Endodermal cell (in vitro differentiated cells): Measurements from ENCODE around the gene C1orf210. TPM values are rescaled to one million over a fixed set of nuclear protein-coding genes. Genes with fewer than 3 reads are reported as not detected.

ENCODE experiments used
- DNase-seq: peaks from one replicate; pipeline ENCODE4 v3.0.0-alpha.2; 2017
- H3K27ac ChIP-seq: 2 replicates; pipeline ENCODE4 v1.5.1; 2013; ENCODE audit warnings: mild to moderate bottlenecking, low read depth, low read length, moderate library complexity
- H3K27me3 ChIP-seq: 2 replicates; pipeline ENCODE4 v1.6.1; 2013; ENCODE audit warnings: mild to moderate bottlenecking, low read length, moderate library complexity; ENCODE audit not compliant: insufficient read depth, control insufficient read depth, poor library complexity, severe bottlenecking
- H3K36me3 ChIP-seq: 2 replicates; pipeline ENCODE4 v1.7.0; 2013; ENCODE audit warnings: mild to moderate bottlenecking, low read length, moderate library complexity; ENCODE audit not compliant: control insufficient read depth, insufficient read depth
- H3K4me1 ChIP-seq: one replicate; pipeline ENCODE4 v1.7.0; 2013; ENCODE audit warnings: low read length; ENCODE audit not compliant: control insufficient read depth, insufficient read depth
- H3K4me3 ChIP-seq: 2 replicates; pipeline ENCODE4 v1.5.1; 2013; ENCODE audit warnings: mild to moderate bottlenecking, low read length, moderate library complexity
- H3K9ac ChIP-seq: 2 replicates; pipeline ENCODE4 v1.6.1; 2013; ENCODE audit warnings: mild to moderate bottlenecking, low read length, moderate library complexity; ENCODE audit not compliant: poor library complexity, severe bottlenecking; ENCODE audit errors: extremely low read depth
- H3K9me3 ChIP-seq: 2 replicates; pipeline ENCODE4 v1.6.1; 2013; ENCODE audit warnings: mild to moderate bottlenecking, low read length, moderate library complexity; ENCODE audit not compliant: control insufficient read depth
- H3K27ac Mint-ChIP-seq: 2 replicates; pipeline ENCODE4 v1.8.0; 2020; ENCODE audit warnings: mixed read lengths
- H3K27me3 Mint-ChIP-seq: 2 replicates; pipeline ENCODE4 v1.8.0; 2021; ENCODE audit warnings: mild to moderate bottlenecking, mixed read lengths; ENCODE audit not compliant: insufficient read depth
- H3K36me3 Mint-ChIP-seq: 2 replicates; pipeline ENCODE4 v1.8.0; 2020; ENCODE audit warnings: low read depth, mixed read lengths
- H3K4me1 Mint-ChIP-seq: 2 replicates; pipeline ENCODE4 v1.8.0; 2020; ENCODE audit warnings: mixed read lengths
- H3K4me3 Mint-ChIP-seq: 2 replicates; pipeline ENCODE4 v1.8.0; 2020; ENCODE audit warnings: mild to moderate bottlenecking, moderate library complexity, mixed read lengths
- H3K9me3 Mint-ChIP-seq: 2 replicates; pipeline ENCODE4 v1.8.0; 2020; ENCODE audit warnings: mild to moderate bottlenecking, mixed read lengths
- WGBS, 2 experiments: methylation state at CpG; one replicate each; pipeline versions ENCODE4 v1.1.5 to v1.1.7; 2013; ENCODE audit warnings: missing lambda C conversion rate in 2 of 2, mixed read lengths in 1 of 2; ENCODE audit not compliant: insufficient coverage in 1 of 2, insufficient read length in 1 of 2; 5-methylcytosine and 5-hydroxymethylcytosine counted together
- total RNA-seq, 2 donors: library from RNA; stranded (reverse); fragmentation: NEBNext Ultra II Directional in 1 of 2; extraction: Animal tissue kit (Norgen Biotek cat#: 25700) in 1 of 2; gene quantifications; 2 replicates in 1 of 2; 3 replicates in 1 of 2; pipeline ENCODE4 v1.2.1, GENCODE V29; 2021
- TF ChIP-seq, protein P1 (sequence below): fragments of 200-600 bp; sonication (generic); conservative IDR thresholded peaks from 2 replicates; pipeline ENCODE4 v1.5.0; 2021; ENCODE audit warnings: antibody characterized with exemption, mild to moderate bottlenecking

C1orf210 gene
- total RNA-seq, 2 donors from 2014 or later: 9.7 to 17.9 TPM

DNA sequence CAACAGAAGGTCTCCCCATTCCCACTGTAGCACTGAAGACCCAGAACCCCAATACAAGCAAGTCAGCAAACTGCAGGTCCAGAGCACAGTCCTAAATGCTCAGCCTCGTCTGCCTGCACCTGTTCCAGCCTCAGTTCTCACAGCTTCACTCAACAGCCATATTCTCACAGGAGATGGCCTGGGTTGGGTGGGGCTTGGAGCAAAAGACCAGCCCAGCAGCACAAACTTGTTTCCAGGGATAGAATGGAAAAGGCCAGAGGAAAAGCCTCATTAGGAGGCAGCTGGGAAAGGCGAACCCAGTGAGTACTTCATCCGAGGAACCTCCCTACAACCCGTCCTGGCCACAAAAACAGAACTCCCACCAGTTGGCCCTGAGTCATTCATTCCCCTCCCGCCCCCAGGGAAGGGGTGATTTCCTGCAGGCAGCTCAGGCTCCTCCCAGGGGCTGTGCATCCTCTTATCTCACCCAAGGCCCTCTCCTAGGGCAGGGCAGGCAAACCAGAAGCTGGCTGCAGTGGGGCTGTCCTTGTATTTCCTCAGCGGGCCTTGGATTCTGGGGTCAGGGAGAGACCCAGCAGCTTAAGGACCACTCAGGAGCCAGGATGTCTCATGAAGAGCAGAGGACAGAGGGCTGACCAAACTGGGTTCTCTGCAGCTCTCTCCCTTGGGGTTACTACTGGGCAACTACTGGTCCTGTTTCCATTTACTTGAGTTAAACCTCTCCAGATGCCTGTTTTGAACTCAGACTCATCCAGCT lies 44.8 kb upstream of the C1orf210 start:
- 40 to 75% methylated on average over 1 to 6 of the region's 6 CpGs for WGBS, 2 experiments
- peaks cover 15% of the 10 kb centered on the region for H3K4me1 Mint-ChIP-seq
- H3K9ac ChIP-seq: no peak overlapping the region

DNA sequence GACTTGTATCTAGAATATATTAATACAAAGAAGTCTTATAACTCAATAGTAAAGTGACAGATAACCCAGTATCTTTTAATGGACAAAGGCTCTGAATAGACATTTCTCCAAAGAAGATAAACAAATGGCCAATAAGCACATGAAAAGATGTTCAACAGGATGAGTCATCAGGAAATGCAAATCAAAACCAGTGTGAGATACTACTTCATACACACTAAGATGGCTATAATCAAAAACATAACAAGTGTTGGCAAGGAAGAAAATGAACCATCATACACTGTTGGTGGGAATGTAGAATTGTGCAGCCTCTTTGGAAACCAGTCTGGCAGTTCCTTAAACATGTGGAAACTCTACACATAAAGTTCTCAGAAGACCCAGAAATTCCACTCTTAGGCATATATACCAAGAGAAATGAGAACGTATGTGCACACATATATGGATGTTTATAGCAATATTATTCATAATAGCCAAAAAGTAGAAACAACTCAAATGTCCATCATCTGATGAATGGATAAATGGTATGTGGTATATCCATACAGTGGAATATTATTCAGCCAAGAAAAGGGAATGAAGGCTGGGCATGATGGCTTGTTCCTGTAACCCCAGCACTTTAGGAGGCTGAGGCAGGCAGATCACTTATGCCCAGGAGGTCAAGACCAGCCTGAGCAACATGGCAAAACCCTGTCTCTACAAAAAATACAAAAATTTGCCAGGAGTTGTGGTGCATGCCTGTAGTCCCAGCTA lies 42.3 kb upstream of the C1orf210 start:
- Mint-ChIP-seq H3K27me3 (no peaks in the 10 kb centered on the region), H3K27ac (no peak overlapping the region), H3K36me3 (no peaks in the 10 kb centered on the region), H3K9me3 (peaks cover 35% of the 10 kb centered on the region), H3K4me3 (no peak overlapping the region), H3K4me1 (peaks cover 23% of the 10 kb centered on the region)
- H3K9me3 ChIP-seq: peaks cover 33% of the 10 kb centered on the region
- WGBS, 2 experiments: no CpG with 5 or more reads among the region's 1 CpG
- no peak overlapping the region for H3K27ac ChIP-seq
- peak overlapping the region; percentile 42 for H3K4me3 ChIP-seq
- H3K9ac ChIP-seq: no peak overlapping the region
- TF ChIP-seq, protein P1, sequence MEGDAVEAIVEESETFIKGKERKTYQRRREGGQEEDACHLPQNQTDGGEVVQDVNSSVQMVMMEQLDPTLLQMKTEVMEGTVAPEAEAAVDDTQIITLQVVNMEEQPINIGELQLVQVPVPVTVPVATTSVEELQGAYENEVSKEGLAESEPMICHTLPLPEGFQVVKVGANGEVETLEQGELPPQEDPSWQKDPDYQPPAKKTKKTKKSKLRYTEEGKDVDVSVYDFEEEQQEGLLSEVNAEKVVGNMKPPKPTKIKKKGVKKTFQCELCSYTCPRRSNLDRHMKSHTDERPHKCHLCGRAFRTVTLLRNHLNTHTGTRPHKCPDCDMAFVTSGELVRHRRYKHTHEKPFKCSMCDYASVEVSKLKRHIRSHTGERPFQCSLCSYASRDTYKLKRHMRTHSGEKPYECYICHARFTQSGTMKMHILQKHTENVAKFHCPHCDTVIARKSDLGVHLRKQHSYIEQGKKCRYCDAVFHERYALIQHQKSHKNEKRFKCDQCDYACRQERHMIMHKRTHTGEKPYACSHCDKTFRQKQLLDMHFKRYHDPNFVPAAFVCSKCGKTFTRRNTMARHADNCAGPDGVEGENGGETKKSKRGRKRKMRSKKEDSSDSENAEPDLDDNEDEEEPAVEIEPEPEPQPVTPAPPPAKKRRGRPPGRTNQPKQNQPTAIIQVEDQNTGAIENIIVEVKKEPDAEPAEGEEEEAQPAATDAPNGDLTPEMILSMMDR: no peak
- no peaks in the 10 kb centered on the region for H3K27me3 ChIP-seq
- H3K36me3 ChIP-seq: no peaks in the 10 kb centered on the region
- no peaks in the 10 kb centered on the region for H3K4me1 ChIP-seq
- DNase-seq: no peak

More for the DNA sequence above, 44.8 kb upstream of the C1orf210 start:
- no peaks in the 10 kb centered on the region for H3K36me3 Mint-ChIP-seq
- Histone ChIP-seq H3K9me3 (peaks cover 32% of the 10 kb centered on the region), H3K27ac (no peak overlapping the region), H3K36me3 (no peaks in the 10 kb centered on the region), H3K4me1 (no peaks in the 10 kb centered on the region), H3K4me3 (no peak overlapping the region), H3K27me3 (no peaks in the 10 kb centered on the region)
- peaks cover 30% of the 10 kb centered on the region for H3K9me3 Mint-ChIP-seq
- H3K27me3 Mint-ChIP-seq: no peaks in the 10 kb centered on the region
- peak; percentile 85 for DNase-seq
- peak overlapping the region; percentile 4 for H3K27ac Mint-ChIP-seq
- TF ChIP-seq, protein P1: no peak
- H3K4me3 Mint-ChIP-seq: no peak overlapping the region

DNA sequence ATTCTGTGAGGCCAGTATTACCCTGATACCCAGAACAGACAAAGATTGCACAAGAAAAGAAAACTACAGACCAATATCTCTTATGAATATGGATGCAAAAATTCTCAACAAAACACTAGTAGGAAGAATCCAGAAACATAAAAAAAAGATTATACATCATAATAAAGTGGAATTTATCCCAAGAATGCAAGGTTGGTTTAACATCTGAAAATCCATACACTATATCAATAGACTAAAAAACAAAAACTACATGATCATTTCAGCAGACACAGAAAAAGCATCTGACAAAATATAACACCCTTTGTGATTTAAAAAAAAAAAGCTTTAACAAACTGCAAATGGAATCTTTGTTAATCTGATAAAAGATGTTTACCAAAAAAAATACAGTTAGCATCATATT lies 40.0 kb upstream of the C1orf210 start:
- H3K27ac Mint-ChIP-seq: no peak overlapping the region
- H3K27me3 ChIP-seq: no peaks in the 10 kb centered on the region
- no peak overlapping the region for H3K4me3 Mint-ChIP-seq

More for the DNA sequence above, 40.0 kb upstream of the C1orf210 start:
- no peak overlapping the region for H3K4me3 ChIP-seq
- no peaks in the 10 kb centered on the region for H3K4me1 ChIP-seq
- H3K27ac ChIP-seq: no peak overlapping the region
- H3K9ac ChIP-seq: no peak overlapping the region
- H3K9me3 ChIP-seq: peaks cover 33% of the 10 kb centered on the region
- no peaks in the 10 kb centered on the region for H3K36me3 ChIP-seq
- no peaks in the 10 kb centered on the region for H3K36me3 Mint-ChIP-seq
- TF ChIP-seq, protein P1: no peak
- H3K4me1 Mint-ChIP-seq: peaks cover 18% of the 10 kb centered on the region
- no peak for DNase-seq
- peaks cover 35% of the 10 kb centered on the region for H3K9me3 Mint-ChIP-seq
- H3K27me3 Mint-ChIP-seq: no peaks in the 10 kb centered on the region
